DMS 273 (cell line): ENCODE results near the gene LCN2.

ENCODE experiments used
- DNase-seq: peaks from one replicate; lab custom pipeline; 2025; ENCODE audit not compliant: unreplicated experiment; lab: John Stamatoyannopoulos, UW

Gene LCN2

GRCh38 chr9:128114326-128115186, 34.7 kb upstream of the LCN2 start:
- DNase-seq: no peak

- no peak for DNase-seq
Measured at GRCh38 chr9:128115187-128116103, 33.8 kb upstream of the LCN2 start.

- no peak for DNase-seq
Measured at GRCh38 chr9:128116104-128117083, 32.9 kb upstream of the LCN2 start.

GRCh38 chr9:128117613-128118471, 31.4 kb upstream of the LCN2 start:
- DNase-seq: peak; percentile 95

- no peak for DNase-seq
Measured at GRCh38 chr9:128118472-128118857, 30.8 kb upstream of the LCN2 start.

- DNase-seq: peak; percentile 65
Measured at GRCh38 chr9:128118971-128119665, 30.1 kb upstream of the LCN2 start.

- no peak for DNase-seq
Measured at GRCh38 chr9:128120061-128120740, 29.1 kb upstream of the LCN2 start.

- no peak for DNase-seq
Measured at GRCh38 chr9:128120741-128121465, 28.4 kb upstream of the LCN2 start.

GRCh38 chr9:128121466-128121810, 27.8 kb upstream of the LCN2 start:
- no peak for DNase-seq

GRCh38 chr9:128121924-128122808, 27.1 kb upstream of the LCN2 start:
- no peak for DNase-seq

- no peak for DNase-seq
Measured at GRCh38 chr9:128122809-128123175, 26.5 kb upstream of the LCN2 start.

GRCh38 chr9:128123451-128124080, 25.7 kb upstream of the LCN2 start:
- no peak for DNase-seq

GRCh38 chr9:128124451-128124850, 24.8 kb upstream of the LCN2 start:
- DNase-seq: no peak

GRCh38 chr9:128124873-128125579, 24.2 kb upstream of the LCN2 start:
- peak; percentile 82 for DNase-seq

GRCh38 chr9:128125580-128126354, 23.5 kb upstream of the LCN2 start:
- DNase-seq: no peak
